Measurements from ENCODE around the gene CT45A8.
"Not testable (repeated sequence)": the region's sequence is repeated elsewhere in the genome, so short reads cannot be mapped to it uniquely, and the experiment has no call there.

CT45A8 gene, protein sequence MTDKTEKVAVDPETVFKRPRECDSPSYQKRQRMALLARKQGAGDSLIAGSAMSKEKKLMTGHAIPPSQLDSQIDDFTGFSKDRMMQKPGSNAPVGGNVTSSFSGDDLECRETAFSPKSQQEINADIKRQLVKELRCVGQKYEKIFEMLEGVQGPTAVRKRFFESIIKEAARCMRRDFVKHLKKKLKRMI

DNA sequence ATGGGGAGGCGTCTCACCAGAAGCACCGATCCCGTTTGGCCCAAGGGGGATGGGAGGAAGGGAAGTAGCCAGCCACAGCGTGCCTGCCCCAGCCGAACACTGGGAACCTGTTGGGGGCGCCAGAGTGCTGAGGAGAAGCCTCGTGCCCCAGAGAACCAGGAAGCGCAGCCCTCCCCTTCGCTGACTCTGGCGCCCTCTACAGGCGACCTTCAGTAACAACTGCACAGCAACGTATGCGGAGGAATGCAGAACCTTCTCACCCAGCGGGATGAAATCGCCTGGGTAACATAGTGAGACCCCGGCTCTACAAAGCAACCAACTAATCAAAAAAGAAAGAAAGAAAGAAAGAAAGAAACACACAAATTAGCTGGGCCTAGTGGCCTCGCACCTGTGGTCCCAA lies at the start of gene CT45A8:
TSS of gene CT45A8 (minus strand) at position 101 of the 400 bp plus-strand sequence. CDS start 3,755 bp downstream, outside the sequence.
- DNase-seq (ENCODE audit: low spot score), result not testable (repeated sequence)

DNA sequence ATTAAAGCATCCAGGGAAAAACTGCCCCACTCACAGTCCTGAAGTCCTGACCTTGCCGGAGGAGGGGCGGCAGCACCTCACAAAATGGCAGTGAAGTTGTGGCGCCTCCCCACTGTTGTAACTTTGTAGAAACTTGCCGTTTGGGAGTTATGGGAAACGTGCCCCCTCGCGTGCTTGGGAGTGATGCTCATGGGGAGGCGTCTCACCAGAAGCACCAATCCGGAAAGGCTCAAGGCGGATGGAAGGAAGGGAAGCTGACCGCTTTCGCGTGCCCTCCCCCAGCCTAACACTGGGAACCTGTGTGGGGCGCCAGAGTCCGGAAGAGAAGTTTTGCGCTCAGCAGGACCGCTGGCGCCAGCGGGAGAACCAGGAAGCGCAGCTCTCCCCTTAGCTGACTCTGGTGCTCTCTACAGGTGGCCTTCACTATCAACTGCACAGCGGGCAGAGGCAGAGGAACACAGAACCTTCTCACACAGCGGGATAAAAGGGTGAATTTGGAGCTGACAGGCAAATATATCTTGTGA lies 39.0 kb upstream of the CT45A8 start, which contains the start of the genes CT45A10 and SAGE1:
TSS of gene CT45A10 (minus strand) at position 151 of the 524 bp plus-strand sequence. CDS start 8,100 bp downstream, outside the sequence.
TSS of gene SAGE1 (plus strand) at position 423 of the 524 bp plus-strand sequence. CDS start 2,527 bp downstream, outside the sequence.
- no peak for DNase-seq (ENCODE audit: low spot score)

DNA sequence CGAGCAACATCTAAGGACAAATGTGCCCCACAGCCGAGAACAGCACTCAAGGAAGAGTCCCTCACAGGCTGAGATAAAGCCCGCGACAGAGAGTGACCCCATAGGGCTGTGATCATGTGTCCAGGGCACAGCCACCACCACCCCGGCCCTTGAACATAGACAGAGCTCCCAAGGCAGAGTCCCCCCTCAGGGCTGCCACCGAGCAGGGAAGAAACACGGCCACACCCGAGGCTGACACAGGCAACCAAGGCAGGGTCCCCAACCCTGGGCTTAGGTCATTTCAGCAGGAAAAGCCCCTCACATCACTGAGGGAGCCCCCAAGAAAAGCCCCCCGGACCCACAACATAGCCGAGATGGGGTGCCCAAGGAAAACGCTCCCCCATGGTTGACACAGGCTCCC lies 38.4 kb upstream of the CT45A8 start:
- no peak for DNase-seq (ENCODE audit: low spot score)

DNA sequence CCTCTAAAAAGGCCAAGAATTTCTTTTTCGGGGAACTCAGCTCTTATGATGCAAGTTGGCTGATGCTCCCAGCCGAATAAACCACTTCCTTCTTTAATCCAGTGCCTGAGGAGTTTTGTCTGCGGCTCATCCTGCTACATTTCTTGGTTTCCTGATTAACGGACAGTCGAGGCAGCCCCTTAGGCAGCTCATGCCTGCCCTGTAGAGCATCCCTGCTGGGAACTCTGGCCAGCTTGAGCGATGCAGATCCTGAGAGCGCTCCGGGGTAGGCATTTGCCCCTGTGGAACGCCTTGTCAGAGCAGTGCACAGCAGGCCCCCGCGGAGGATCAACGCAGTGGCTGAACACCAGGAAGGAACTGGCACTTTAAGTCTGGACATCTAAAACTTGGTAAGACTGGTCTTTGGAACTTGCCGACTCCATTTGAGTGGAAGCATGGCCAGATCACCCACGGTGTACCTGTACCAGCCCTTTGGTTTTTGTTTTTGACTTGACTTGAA lies 35.8 kb upstream of the CT45A8 start:
- DNase-seq (ENCODE audit: low spot score), result no peak

DNA sequence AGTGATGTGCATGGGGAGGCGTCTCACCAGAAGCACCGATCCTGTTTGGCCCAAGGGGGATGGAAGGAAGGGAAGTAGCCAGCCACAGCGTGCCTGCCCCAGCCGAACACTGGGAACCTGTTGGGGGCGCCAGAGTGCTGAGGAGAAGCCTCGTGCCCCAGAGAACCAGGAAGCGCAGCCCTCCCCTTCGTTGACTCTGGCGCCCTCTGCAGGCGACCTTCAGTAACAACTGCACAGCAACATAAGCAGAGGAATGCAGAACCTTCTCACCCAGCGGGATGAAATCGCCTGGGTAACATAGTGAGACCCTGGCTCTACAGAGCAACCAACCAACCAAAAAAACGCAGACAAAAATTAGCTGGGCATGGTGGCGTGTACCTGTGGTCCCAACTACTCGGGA lies 34.6 kb upstream of the CT45A8 start:
- not testable (repeated sequence) for DNase-seq (ENCODE audit: low spot score)

DNA sequence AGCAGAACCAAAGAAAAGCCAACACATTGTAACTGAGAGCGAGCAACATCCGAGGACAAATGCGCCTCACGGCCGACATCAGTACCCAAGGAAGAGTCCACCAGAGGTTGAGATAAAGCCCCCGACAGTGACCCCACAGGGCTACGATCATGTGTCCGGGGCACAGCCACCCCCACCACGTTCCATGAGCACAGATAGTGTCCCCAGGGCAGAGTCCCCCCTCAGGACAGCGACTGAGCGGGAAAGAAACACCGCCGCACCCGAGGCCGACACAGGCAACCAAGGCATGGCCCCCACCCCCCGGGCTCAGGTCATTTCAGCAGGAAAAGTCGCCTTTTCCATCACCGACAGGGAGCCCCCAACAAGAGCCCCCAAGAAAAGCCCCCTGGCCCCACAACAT lies 33.9 kb upstream of the CT45A8 start:
- DNase-seq (ENCODE audit: low spot score), result not testable (repeated sequence)

DNA sequence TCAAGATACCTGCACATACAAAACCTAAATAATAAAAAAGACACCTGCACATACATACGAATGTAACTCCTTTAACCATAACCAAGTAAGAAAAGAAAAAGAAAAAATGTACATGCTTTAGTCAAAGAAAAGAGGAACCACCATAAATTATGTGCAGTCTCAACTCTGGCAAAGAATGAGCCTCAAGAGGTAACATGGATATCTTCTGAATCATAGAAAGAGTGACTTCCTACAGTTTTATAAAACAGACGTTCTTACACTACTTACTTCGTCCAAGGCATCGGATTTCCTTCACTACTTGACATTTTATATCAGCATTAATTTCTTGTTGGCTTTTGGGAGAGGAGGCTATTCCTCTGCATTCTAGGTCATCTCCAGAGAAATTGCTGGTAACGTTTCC lies 28.4 kb upstream of the CT45A8 start:
- not testable (repeated sequence) for DNase-seq (ENCODE audit: low spot score)

DNA sequence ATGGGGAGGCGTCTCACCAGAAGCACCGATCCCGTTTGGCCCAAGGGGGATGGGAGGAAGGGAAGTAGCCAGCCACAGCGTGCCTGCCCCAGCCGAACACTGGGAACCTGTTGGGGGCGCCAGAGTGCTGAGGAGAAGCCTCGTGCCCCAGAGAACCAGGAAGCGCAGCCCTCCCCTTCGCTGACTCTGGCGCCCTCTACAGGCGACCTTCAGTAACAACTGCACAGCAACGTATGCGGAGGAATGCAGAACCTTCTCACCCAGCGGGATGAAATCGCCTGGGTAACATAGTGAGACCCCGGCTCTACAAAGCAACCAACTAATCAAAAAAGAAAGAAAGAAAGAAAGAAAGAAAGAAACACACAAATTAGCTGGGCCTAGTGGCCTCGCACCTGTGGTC lies 17.4 kb upstream of the CT45A8 start, which contains the start of gene CT45A9:
TSS of gene CT45A9 (minus strand) at position 101 of the 400 bp plus-strand sequence. CDS start 3,751 bp downstream, outside the sequence.
- DNase-seq (ENCODE audit: low spot score), result not testable (repeated sequence)

DNA sequence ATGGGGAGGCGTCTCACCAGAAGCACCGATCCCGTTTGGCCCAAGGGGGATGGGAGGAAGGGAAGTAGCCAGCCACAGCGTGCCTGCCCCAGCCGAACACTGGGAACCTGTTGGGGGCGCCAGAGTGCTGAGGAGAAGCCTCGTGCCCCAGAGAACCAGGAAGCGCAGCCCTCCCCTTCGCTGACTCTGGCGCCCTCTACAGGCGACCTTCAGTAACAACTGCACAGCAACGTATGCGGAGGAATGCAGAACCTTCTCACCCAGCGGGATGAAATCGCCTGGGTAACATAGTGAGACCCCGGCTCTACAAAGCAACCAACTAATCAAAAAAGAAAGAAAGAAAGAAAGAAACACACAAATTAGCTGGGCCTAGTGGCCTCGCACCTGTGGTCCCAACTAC lies 17.2 kb downstream of the CT45A8 start, which contains the start of gene CT45A7:
TSS of gene CT45A7 (minus strand) at position 101 of the 400 bp plus-strand sequence. CDS start 3,747 bp downstream, outside the sequence.
- DNase-seq (ENCODE audit: low spot score), result not testable (repeated sequence)

DNA sequence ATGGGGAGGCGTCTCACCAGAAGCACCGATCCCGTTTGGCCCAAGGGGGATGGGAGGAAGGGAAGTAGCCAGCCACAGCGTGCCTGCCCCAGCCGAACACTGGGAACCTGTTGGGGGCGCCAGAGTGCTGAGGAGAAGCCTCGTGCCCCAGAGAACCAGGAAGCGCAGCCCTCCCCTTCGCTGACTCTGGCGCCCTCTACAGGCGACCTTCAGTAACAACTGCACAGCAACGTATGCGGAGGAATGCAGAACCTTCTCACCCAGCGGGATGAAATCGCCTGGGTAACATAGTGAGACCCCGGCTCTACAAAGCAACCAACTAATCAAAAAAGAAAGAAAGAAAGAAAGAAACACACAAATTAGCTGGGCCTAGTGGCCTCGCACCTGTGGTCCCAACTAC lies 34.4 kb downstream of the CT45A8 start, which contains the start of gene CT45A2:
TSS of gene CT45A2 (minus strand) at position 101 of the 400 bp plus-strand sequence. CDS start 3,747 bp downstream, outside the sequence.
- not testable (repeated sequence) for DNase-seq (ENCODE audit: low spot score)

DNA sequence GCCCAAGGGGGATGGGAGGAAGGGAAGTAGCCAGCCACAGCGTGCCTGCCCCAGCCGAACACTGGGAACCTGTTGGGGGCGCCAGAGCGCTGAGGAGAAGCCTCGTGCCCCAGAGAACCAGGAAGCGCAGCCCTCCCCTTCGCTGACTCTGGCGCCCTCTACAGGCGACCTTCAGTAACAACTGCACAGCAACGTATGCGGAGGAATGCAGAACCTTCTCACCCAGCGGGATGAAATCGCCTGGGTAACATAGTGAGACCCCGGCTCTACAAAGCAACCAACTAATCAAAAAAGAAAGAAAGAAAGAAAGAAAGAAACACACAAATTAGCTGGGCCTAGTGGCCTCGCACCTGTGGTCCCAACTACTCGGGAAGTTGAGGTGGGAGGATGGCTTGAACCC lies 51.7 kb downstream of the CT45A8 start, which contains the start of gene CT45A6:
TSS of gene CT45A6 (minus strand) at position 101 of the 400 bp plus-strand sequence. CDS start 3,794 bp downstream, outside the sequence.
- DNase-seq (ENCODE audit: low spot score), result not testable (repeated sequence)

Measured in hepatic stellate cell (primary cell).